Memory B cell (primary cell): ENCODE results near the gene CLTA.

ENCODE experiments used
- ATAC-seq: fragments of 150-1000 bp; cut with Tn5 transposase; 2 replicates; pipeline ENCODE4 v1.10.0; 2021; ENCODE audit warnings: low read depth, mild to moderate bottlenecking, moderate library complexity
- DNase-seq, 2 donors: peaks; one replicate each; pipeline ENCODE4 v3.0.0; 2022; ENCODE audit warnings: low spot score in 2 of 2
- H3K27ac Mint-ChIP-seq: one replicate; pipeline ENCODE4 v1.8.0; 2022; ENCODE audit warnings: mild to moderate bottlenecking, moderate library complexity, mixed read lengths
- H3K27me3 Mint-ChIP-seq: one replicate; pipeline ENCODE4 v1.8.0; 2022; ENCODE audit warnings: mixed read lengths
- H3K36me3 Mint-ChIP-seq: one replicate; pipeline ENCODE4 v1.8.0; 2022; ENCODE audit warnings: mild to moderate bottlenecking, mixed read lengths
- H3K4me1 Mint-ChIP-seq: one replicate; pipeline ENCODE4 v1.8.0; 2022; ENCODE audit warnings: mixed read lengths
- H3K4me3 Mint-ChIP-seq: one replicate; pipeline ENCODE4 v1.8.0; 2022; ENCODE audit warnings: mild to moderate bottlenecking, moderate library complexity, mixed read lengths
- H3K9me3 Mint-ChIP-seq: one replicate; pipeline ENCODE4 v1.8.0; 2022; ENCODE audit warnings: mixed read lengths

CLTA gene

GRCh38 chr9:36188212-36188611 is 2.5 kb upstream of the CLTA start:
- H3K4me3 Mint-ChIP-seq = no peak overlapping the region
- DNase-seq = no peak
- ATAC-seq = no peak

GRCh38 chr9:36189976-36190375 is 745 bp upstream of the CLTA start:
- Mint-ChIP-seq H3K36me3 (peaks cover 6% of the 10 kb centered on the region), H3K9me3 (no peaks in the 10 kb centered on the region), H3K4me1 (peaks cover 40% of the 10 kb centered on the region), H3K27ac (no peak overlapping the region), H3K4me3 (peak overlapping the region; percentile 65), H3K27me3 (no peaks in the 10 kb centered on the region)
- DNase-seq = no peak
- no peak for ATAC-seq

More at GRCh38 chr9:36188212-36188611, 2.5 kb upstream of the CLTA start:
- Mint-ChIP-seq H3K36me3 (no peaks in the 10 kb centered on the region), H3K27ac (no peak overlapping the region), H3K27me3 (no peaks in the 10 kb centered on the region), H3K9me3 (no peaks in the 10 kb centered on the region), H3K4me1 (peaks cover 24% of the 10 kb centered on the region)

- Mint-ChIP-seq H3K9me3 (no peaks in the 10 kb centered on the region), H3K36me3 (peaks cover 11% of the 10 kb centered on the region), H3K4me3 (peak overlapping the region; percentile 90), H3K4me1 (peaks cover 42% of the 10 kb centered on the region), H3K27me3 (no peaks in the 10 kb centered on the region), H3K27ac (peak overlapping the region; percentile 93)
- peak in 1 of 2 donors; percentile 14 for DNase-seq
- peak; percentile 11 for ATAC-seq
Observed at GRCh38 chr9:36191290-36191645, 547 bp downstream of the CLTA start.

- peaks cover 42% of the 10 kb centered on the region for H3K4me1 Mint-ChIP-seq
Observed at GRCh38 chr9:36191686-36192085, 965 bp downstream of the CLTA start.

GRCh38 chr9:36192196-36192595 is 1.5 kb downstream of the CLTA start:
- no peaks in the 10 kb centered on the region for H3K9me3 Mint-ChIP-seq
- H3K4me3 Mint-ChIP-seq = peak overlapping the region; percentile 90
- peak overlapping the region; percentile 93 for H3K27ac Mint-ChIP-seq
- H3K4me1 Mint-ChIP-seq = peaks cover 42% of the 10 kb centered on the region
- DNase-seq = no peak
- peaks cover 11% of the 10 kb centered on the region for H3K36me3 Mint-ChIP-seq
- no peak for ATAC-seq
- no peaks in the 10 kb centered on the region for H3K27me3 Mint-ChIP-seq

More at GRCh38 chr9:36191686-36192085, 965 bp downstream of the CLTA start:
- ATAC-seq (no peak), DNase-seq (no peak)
- Mint-ChIP-seq H3K36me3 (peaks cover 11% of the 10 kb centered on the region), H3K4me3 (peak overlapping the region; percentile 90), H3K9me3 (no peaks in the 10 kb centered on the region), H3K27ac (peak overlapping the region; percentile 93), H3K27me3 (no peaks in the 10 kb centered on the region)

GRCh38 chr9:36193023-36193422 is 2.3 kb downstream of the CLTA start:
- H3K36me3 Mint-ChIP-seq = peaks cover 14% of the 10 kb centered on the region
- H3K9me3 Mint-ChIP-seq = no peaks in the 10 kb centered on the region
- peak overlapping the region; percentile 93 for H3K27ac Mint-ChIP-seq
- peaks cover 38% of the 10 kb centered on the region for H3K4me1 Mint-ChIP-seq
- ATAC-seq = no peak
- H3K27me3 Mint-ChIP-seq = no peaks in the 10 kb centered on the region
- no peak for DNase-seq
- peak overlapping the region; percentile 90 for H3K4me3 Mint-ChIP-seq

- no peak for DNase-seq
- peak overlapping the region; percentile 82 for H3K27ac Mint-ChIP-seq
- H3K36me3 Mint-ChIP-seq = peaks cover 14% of the 10 kb centered on the region
- no peak for ATAC-seq
- H3K27me3 Mint-ChIP-seq = no peaks in the 10 kb centered on the region
- no peak overlapping the region for H3K4me3 Mint-ChIP-seq
- H3K9me3 Mint-ChIP-seq = no peaks in the 10 kb centered on the region
- peaks cover 36% of the 10 kb centered on the region for H3K4me1 Mint-ChIP-seq
Observed at GRCh38 chr9:36194326-36195000, 3.7 kb downstream of the CLTA start.

- H3K27ac Mint-ChIP-seq = peak overlapping the region; percentile 14
- H3K9me3 Mint-ChIP-seq = no peaks in the 10 kb centered on the region
- H3K4me3 Mint-ChIP-seq = no peak overlapping the region
- H3K27me3 Mint-ChIP-seq = no peaks in the 10 kb centered on the region
- peaks cover 17% of the 10 kb centered on the region for H3K36me3 Mint-ChIP-seq
- peaks cover 3% of the 10 kb centered on the region for H3K4me1 Mint-ChIP-seq
- DNase-seq = no peak
- no peak for ATAC-seq
Observed at GRCh38 chr9:36204906-36205547, 14.3 kb downstream of the CLTA start.

GRCh38 chr9:36207016-36207415 is 16.3 kb downstream of the CLTA start:
- H3K27ac Mint-ChIP-seq = no peak overlapping the region
- H3K4me1 Mint-ChIP-seq = peaks cover 8% of the 10 kb centered on the region
- ATAC-seq (no peak), DNase-seq (no peak)
- H3K27me3 Mint-ChIP-seq = no peaks in the 10 kb centered on the region
- no peak overlapping the region for H3K4me3 Mint-ChIP-seq
- H3K9me3 Mint-ChIP-seq = no peaks in the 10 kb centered on the region
- H3K36me3 Mint-ChIP-seq = peaks cover 24% of the 10 kb centered on the region

- Mint-ChIP-seq H3K9me3 (no peaks in the 10 kb centered on the region), H3K4me3 (no peak overlapping the region), H3K4me1 (peaks cover 8% of the 10 kb centered on the region), H3K36me3 (peaks cover 19% of the 10 kb centered on the region), H3K27me3 (no peaks in the 10 kb centered on the region), H3K27ac (peak overlapping the region; percentile 50)
- no peak for ATAC-seq
- no peak for DNase-seq
Observed at GRCh38 chr9:36207546-36208012, 16.9 kb downstream of the CLTA start.

- Mint-ChIP-seq H3K27me3 (no peaks in the 10 kb centered on the region), H3K36me3 (peaks cover 26% of the 10 kb centered on the region), H3K27ac (peak overlapping the region; percentile 50), H3K9me3 (no peaks in the 10 kb centered on the region), H3K4me1 (peaks cover 8% of the 10 kb centered on the region), H3K4me3 (no peak overlapping the region)
- no peak for DNase-seq
- no peak for ATAC-seq
Observed at GRCh38 chr9:36208521-36209253, 18.0 kb downstream of the CLTA start.

- no peak for ATAC-seq
- peaks cover 8% of the 10 kb centered on the region for H3K4me1 Mint-ChIP-seq
- H3K27ac Mint-ChIP-seq = no peak overlapping the region
- DNase-seq = no peak
- H3K36me3 Mint-ChIP-seq = peaks cover 18% of the 10 kb centered on the region
- H3K4me3 Mint-ChIP-seq = no peak overlapping the region
- H3K27me3 Mint-ChIP-seq = no peaks in the 10 kb centered on the region
- no peaks in the 10 kb centered on the region for H3K9me3 Mint-ChIP-seq
Observed at GRCh38 chr9:36210722-36211121, 20.0 kb downstream of the CLTA start.

GRCh38 chr9:36211510-36211909 is 20.8 kb downstream of the CLTA start:
- Mint-ChIP-seq H3K9me3 (no peaks in the 10 kb centered on the region), H3K4me1 (peaks cover 8% of the 10 kb centered on the region), H3K27me3 (no peaks in the 10 kb centered on the region), H3K4me3 (no peak overlapping the region), H3K27ac (peak overlapping the region; percentile 13), H3K36me3 (peaks cover 18% of the 10 kb centered on the region)
- ATAC-seq (no peak), DNase-seq (no peak)

GRCh38 chr9:36213387-36213786 is 22.7 kb downstream of the CLTA start:
- peak overlapping the region; percentile 46 for H3K27ac Mint-ChIP-seq
- no peak overlapping the region for H3K4me3 Mint-ChIP-seq
- DNase-seq = no peak
- ATAC-seq = no peak
- H3K36me3 Mint-ChIP-seq = peaks cover 20% of the 10 kb centered on the region
- H3K9me3 Mint-ChIP-seq = no peaks in the 10 kb centered on the region
- H3K4me1 Mint-ChIP-seq = peaks cover 13% of the 10 kb centered on the region
- no peaks in the 10 kb centered on the region for H3K27me3 Mint-ChIP-seq
